Psoas muscle (tissue), 8 donors: Measurements from ENCODE around the gene DNAI4. TPM values are rescaled to one million over a fixed set of nuclear protein-coding genes. Genes with fewer than 3 reads are reported as not detected.

Experiments used
- ATAC-seq, 4 donors: fragments of 200-7000 bp; cut with Tn5 transposase; one replicate each; pipeline ENCODE4 v1.9.1; 2020; ENCODE audit warnings: moderate library complexity in 3 of 4, mild to moderate bottlenecking in 2 of 4
- DNase-seq, 2 donors: peaks; one replicate each; pipeline ENCODE4 v3.0.0-alpha.2; 2020
- H3K27ac ChIP-seq: fragments of 200-600 bp; one replicate; pipeline ENCODE4 v1.8.0; 2022
- H3K27me3 ChIP-seq, 3 donors: fragments of 200-600 bp in 1 of 3; one replicate each; pipeline versions ENCODE4 v1.6.1 to v1.8.0; 2013 to 2022; ENCODE audit warnings: low read length in 2 of 3, mild to moderate bottlenecking in 2 of 3, moderate library complexity in 1 of 3; ENCODE audit not compliant: insufficient read depth in 3 of 3
- H3K36me3 ChIP-seq, 2 donors: fragments of 200-600 bp in 1 of 2; one replicate each; pipeline versions ENCODE4 v1.6.1 to v1.8.0; 2013 to 2022; ENCODE audit warnings: low read depth in 1 of 2, mild to moderate bottlenecking in 1 of 2, moderate library complexity in 1 of 2; ENCODE audit not compliant: insufficient read depth in 1 of 2
- H3K4me1 ChIP-seq: fragments of 200-600 bp; one replicate; pipeline ENCODE4 v1.8.0; 2022
- H3K4me3 ChIP-seq: fragments of 200-600 bp; one replicate; pipeline ENCODE4 v1.8.0; 2022; ENCODE audit warnings: mild to moderate bottlenecking
- H3K9me3 ChIP-seq: fragments of 200-600 bp; one replicate; pipeline ENCODE4 v1.8.0; 2022
- WGBS, 3 donors: extraction: QIAGEN DNeasy Blood & Tissue Kit; methylation state at CpG; one replicate each; pipeline versions ENCODE4 v1.1.6 to v1.1.7; 2013; 5-methylcytosine and 5-hydroxymethylcytosine counted together
- intact Hi-C, 2 donors: fragments of 100-400 bp; cut with DNase I; formaldehyde crosslinking; loops; one replicate each; pipeline versions ENCODE4 v1.11.0 to v1.14.2; 2022
- polyA plus RNA-seq, 3 donors: library from polyadenylated mRNA; stranded (reverse); fragments of 200-250 nt; gene quantifications; one replicate each; pipeline ENCODE4 v1.2.3, GENCODE V29; 2013
- total RNA-seq, 4 donors: library from RNA; stranded (reverse); fragmentation: NEBNext Ultra II Directional in 2 of 4; extraction: Animal tissue kit (Norgen Biotek cat#: 25700) in 2 of 4; gene quantifications; one replicate each; pipeline versions ENCODE4 v1.2.1 to v1.2.4, GENCODE V29; 2021 to 2023
- TF ChIP-seq, protein P1 (sequence below): fragments of 200-600 bp; IDR thresholded peaks from one replicate; pipeline ENCODE4 v1.8.0; 2022; ENCODE audit warnings: antibody characterized with exemption
- donor health status: healthy with polysubstance abuse.
- donor health status: DM: no; HTN: no; CAD: no; lungs with moderate emphysema.
- donor health status: Bipolar disorder and iron deficiency.
- donor health status: healthy.
- donor health status: DM: yes; HTN: yes; CAD: no.
- donor health status: DM: no; HTN: no; CAD: no.
- donor health status: DM: no; HTN: no; CAD: no.
- donor health status: DM: yes; HTN: yes; CAD: no.

The DNAI4 gene
- total and polyA plus RNA-seq, 7 donors = 0.18 to 6.5 (median 4.5) TPM

DNA sequence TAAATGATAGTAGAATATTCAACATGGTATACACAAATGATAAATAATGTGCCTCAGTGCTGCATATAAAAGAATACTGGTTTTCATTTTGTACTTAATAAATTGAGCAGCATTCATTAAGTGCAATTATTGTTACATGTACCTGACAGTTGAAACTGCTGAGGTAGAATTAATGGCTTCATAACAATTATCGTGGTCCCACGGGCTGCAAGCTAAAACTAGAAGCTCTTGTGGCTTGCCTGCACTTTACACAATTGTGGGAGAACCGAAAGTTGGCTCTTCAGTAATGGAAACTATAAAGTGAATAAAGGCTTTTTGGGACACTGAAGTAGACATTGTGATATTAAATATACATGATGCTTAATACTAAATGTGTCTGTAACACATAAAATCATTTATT is 146.8 kb downstream of the DNAI4 start:
- Histone ChIP-seq H3K9me3 (no peaks in the 10 kb centered on the region), H3K27me3 (no peaks in the 10 kb centered on the region), H3K36me3 (no peaks in the 10 kb centered on the region), H3K4me1 (no peaks in the 10 kb centered on the region), H3K4me3 (no peak overlapping the region), H3K27ac (no peak overlapping the region)
- DNase-seq (no peak), ATAC-seq (no peak)
- intact Hi-C loops = loop anchor here (5.0 to 10.0 kb wide), 2 partner anchors 49 to 737 kb away; no protein-coding TSS in a partner anchor
- WGBS, 3 donors = 35 to 38% (median 37%) methylated on average over 3 of the region's 3 CpGs
- TF ChIP-seq, protein P1, sequence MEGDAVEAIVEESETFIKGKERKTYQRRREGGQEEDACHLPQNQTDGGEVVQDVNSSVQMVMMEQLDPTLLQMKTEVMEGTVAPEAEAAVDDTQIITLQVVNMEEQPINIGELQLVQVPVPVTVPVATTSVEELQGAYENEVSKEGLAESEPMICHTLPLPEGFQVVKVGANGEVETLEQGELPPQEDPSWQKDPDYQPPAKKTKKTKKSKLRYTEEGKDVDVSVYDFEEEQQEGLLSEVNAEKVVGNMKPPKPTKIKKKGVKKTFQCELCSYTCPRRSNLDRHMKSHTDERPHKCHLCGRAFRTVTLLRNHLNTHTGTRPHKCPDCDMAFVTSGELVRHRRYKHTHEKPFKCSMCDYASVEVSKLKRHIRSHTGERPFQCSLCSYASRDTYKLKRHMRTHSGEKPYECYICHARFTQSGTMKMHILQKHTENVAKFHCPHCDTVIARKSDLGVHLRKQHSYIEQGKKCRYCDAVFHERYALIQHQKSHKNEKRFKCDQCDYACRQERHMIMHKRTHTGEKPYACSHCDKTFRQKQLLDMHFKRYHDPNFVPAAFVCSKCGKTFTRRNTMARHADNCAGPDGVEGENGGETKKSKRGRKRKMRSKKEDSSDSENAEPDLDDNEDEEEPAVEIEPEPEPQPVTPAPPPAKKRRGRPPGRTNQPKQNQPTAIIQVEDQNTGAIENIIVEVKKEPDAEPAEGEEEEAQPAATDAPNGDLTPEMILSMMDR = no peak

DNA sequence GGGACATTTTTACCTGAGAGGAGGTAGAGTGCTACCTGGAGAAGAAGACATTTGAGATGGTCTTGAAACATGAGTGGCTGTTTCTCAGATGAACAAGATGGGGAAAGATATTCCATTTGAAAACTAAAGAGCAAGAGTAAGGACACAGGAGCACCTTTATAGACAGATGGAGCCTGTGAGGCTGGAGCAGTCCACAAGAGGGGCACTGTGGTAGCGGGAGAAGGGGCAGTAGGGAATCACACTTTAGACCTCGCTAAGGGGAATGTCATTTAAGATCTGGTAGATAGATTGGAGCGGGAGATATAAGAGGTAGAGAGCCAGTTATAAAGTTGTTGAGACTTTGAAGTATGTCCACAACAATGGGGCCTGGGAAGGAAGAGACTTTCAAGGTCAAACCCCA is 149.0 kb downstream of the DNAI4 start:
- H3K4me1 ChIP-seq = no peaks in the 10 kb centered on the region
- WGBS, 3 donors = 86 to 91% (median 87%) methylated on average over 3 of the region's 3 CpGs
- H3K27ac ChIP-seq = no peak overlapping the region
- intact Hi-C loops = loop anchor here (5.0 to 10.0 kb wide), 2 partner anchors 52 to 739 kb away; no protein-coding TSS in a partner anchor
- H3K36me3 ChIP-seq = no peaks in the 10 kb centered on the region
- TF ChIP-seq, protein P1 = no peak
- H3K27me3 ChIP-seq = no peaks in the 10 kb centered on the region
- DNase-seq (no peak), ATAC-seq (no peak)
- H3K9me3 ChIP-seq = no peaks in the 10 kb centered on the region
- H3K4me3 ChIP-seq = no peak overlapping the region

DNA sequence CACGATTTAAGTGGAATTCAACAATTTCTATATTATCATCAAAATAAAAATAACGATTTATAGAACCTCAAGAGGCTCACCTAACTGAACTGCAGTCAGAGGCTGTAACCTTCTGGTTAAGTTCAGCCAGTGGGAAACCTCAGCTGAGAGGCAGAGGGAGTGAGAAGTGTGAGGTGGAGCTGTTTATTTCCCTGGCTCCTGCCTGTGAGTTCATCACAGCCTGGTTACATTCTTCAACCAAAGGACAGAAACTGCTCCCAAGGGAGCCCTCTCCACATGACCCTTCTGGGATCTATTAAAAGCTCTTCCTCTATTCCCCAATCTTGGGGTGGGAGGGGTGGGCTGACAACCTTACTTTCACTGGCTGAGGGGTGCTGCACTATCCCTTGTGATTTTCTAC is 150.2 kb downstream of the DNAI4 start:
- intact Hi-C loops = loop anchor here in 1 of 2 donors (10.0 kb wide), 1 partner anchor 740 kb away; no protein-coding TSS in a partner anchor
- Histone ChIP-seq H3K4me1 (no peaks in the 10 kb centered on the region), H3K27me3 (no peaks in the 10 kb centered on the region), H3K9me3 (no peaks in the 10 kb centered on the region), H3K27ac (no peak overlapping the region), H3K4me3 (no peak overlapping the region), H3K36me3 (no peaks in the 10 kb centered on the region)
- DNase-seq (no peak), ATAC-seq (no peak)
- WGBS, 3 donors = 67 to 75% (median 73%) methylated on average over 2 of the region's 2 CpGs
- TF ChIP-seq, protein P1 = no peak

DNA sequence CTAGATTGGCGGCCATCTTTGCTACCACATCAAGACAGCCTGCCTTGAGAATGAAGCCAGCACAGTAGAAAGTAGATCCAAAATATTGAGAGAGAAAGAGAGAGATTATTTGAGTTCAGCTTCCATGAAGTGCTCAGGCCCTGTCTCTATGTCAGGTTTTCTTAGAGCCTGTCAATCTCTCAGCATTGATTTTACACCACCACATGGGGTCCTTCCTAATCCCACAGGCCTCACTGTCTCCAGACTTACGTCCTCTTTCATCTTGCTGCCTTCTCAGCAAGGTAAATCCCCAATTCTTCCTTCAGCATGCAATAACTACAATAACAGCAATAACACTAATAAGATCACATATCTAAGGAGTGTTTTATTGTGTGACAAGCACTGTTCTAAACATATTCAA is 151.4 kb downstream of the DNAI4 start:
- DNase-seq (no peak), ATAC-seq (no peak)
- intact Hi-C loops = loop anchor here in 1 of 2 donors (10.0 kb wide), 1 partner anchor 742 kb away; no protein-coding TSS in a partner anchor
- Histone ChIP-seq H3K27me3 (no peaks in the 10 kb centered on the region), H3K4me3 (no peak overlapping the region), H3K4me1 (no peaks in the 10 kb centered on the region), H3K27ac (no peak overlapping the region), H3K9me3 (no peaks in the 10 kb centered on the region), H3K36me3 (no peaks in the 10 kb centered on the region)
- TF ChIP-seq, protein P1 = no peak
- 92 to 96% (median 96%) methylated on average over 2 of the region's 2 CpGs for WGBS, 3 donors

DNA sequence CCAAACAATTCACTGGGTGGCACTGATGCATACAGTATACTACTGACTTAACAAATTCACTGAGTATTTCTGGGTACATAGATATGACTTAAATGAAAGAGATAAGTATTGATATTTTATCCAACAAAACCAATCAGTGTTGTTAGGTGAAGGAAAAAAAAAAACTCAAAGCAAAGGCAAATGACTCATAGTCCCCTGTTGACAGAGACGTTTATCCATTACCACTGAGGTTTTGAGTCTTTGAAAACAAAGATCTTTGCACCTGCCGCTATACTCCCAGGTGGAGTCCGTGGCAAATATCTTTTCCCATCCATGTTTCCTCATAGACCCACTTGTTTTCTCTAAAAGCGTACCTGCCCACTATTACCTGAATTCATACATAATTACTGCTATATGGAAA is 154.0 kb downstream of the DNAI4 start:
- H3K9me3 ChIP-seq = no peaks in the 10 kb centered on the region
- no peak for DNase-seq
- H3K36me3 ChIP-seq = no peaks in the 10 kb centered on the region
- intact Hi-C loops = loop anchor here in 1 of 2 donors (10.0 kb wide), 1 partner anchor 744 kb away; no protein-coding TSS in a partner anchor
- no peak overlapping the region for H3K4me3 ChIP-seq
- WGBS, 3 donors = 88 to 91% (median 88%) methylated on average over 4 of the region's 4 CpGs
- H3K27ac ChIP-seq = no peak overlapping the region
- H3K4me1 ChIP-seq = no peaks in the 10 kb centered on the region
- TF ChIP-seq, protein P1 = no peak
- H3K27me3 ChIP-seq = no peaks in the 10 kb centered on the region
- ATAC-seq = no peak
